Natural killer cell treated with Interleukin-12 subunit alpha and Interleukin-12 subunit beta and Interleukin-15 and Interleukin-18, amount 100 ng/mL, for 72 hours (primary cell): ENCODE results near the gene MAGEC1. TPM values are rescaled to one million over a fixed set of nuclear protein-coding genes. Genes with fewer than 3 reads are reported as not detected.
"Not testable (repeated sequence)": the region's sequence is repeated elsewhere in the genome, so short reads cannot be mapped to it uniquely, and the experiment has no call there.

Experiments
- ATAC-seq, 2 donors: fragments of 150-1000 bp; cut with Tn5 transposase in 1 of 2; sonication (Bioruptor Pico), chemical (Tn5 transposase) in 1 of 2; 2 replicates each; pipeline ENCODE4 v1.10.0; 2021
- DNase-seq: peaks from one replicate; pipeline ENCODE4 v3.0.0; 2022; ENCODE audit warnings: low spot score
- H3K27ac Mint-ChIP-seq, 2 donors: 1 replicate in 1 of 2; 2 replicates in 1 of 2; pipeline ENCODE4 v1.8.0; 2022; ENCODE audit warnings: mixed read lengths in 2 of 2, mild to moderate bottlenecking in 1 of 2, moderate library complexity in 1 of 2
- H3K27me3 Mint-ChIP-seq, 2 donors: 1 replicate in 1 of 2; 2 replicates in 1 of 2; pipeline ENCODE4 v1.8.0; 2022; ENCODE audit warnings: mixed read lengths in 2 of 2
- H3K36me3 Mint-ChIP-seq: one replicate; pipeline ENCODE4 v1.8.0; 2022; ENCODE audit warnings: mixed read lengths
- H3K4me1 Mint-ChIP-seq, 2 donors: 1 replicate in 1 of 2; 2 replicates in 1 of 2; pipeline ENCODE4 v1.8.0; 2022; ENCODE audit warnings: low read depth in 2 of 2, mixed read lengths in 2 of 2, mild to moderate bottlenecking in 1 of 2
- H3K4me3 Mint-ChIP-seq: one replicate; pipeline ENCODE4 v1.8.0; 2022; ENCODE audit warnings: mixed read lengths
- H3K9me3 Mint-ChIP-seq: 2 replicates; pipeline ENCODE4 v1.8.0; 2022; ENCODE audit warnings: mixed read lengths
- total RNA-seq, 2 donors: library from RNA; stranded (reverse); gene quantifications; one replicate each; pipeline ENCODE4 v1.2.3, GENCODE V29; 2022

The MAGEC1 gene
- total RNA-seq: not detected

GRCh38 chrX:141903400-141904155 is at the start of gene MAGEC1:
Gene MAGEC1 (plus strand): TSS chrX:141903894. CDS start chrX:141905073, 1,179 bp downstream.
- DNase-seq (no peak), ATAC-seq (no peak)
- Mint-ChIP-seq H3K27me3 (peaks cover 0 to 10% of the 10 kb centered on the region in 2 donors), H3K9me3 (no peaks in the 10 kb centered on the region), H3K27ac (no peak within 1 kb of the TSS), H3K4me3 (no peak within 1 kb of the TSS), H3K36me3 (peaks cover 5% of the 10 kb centered on the region), H3K4me1 (no peaks in the 10 kb centered on the region)

DNA sequence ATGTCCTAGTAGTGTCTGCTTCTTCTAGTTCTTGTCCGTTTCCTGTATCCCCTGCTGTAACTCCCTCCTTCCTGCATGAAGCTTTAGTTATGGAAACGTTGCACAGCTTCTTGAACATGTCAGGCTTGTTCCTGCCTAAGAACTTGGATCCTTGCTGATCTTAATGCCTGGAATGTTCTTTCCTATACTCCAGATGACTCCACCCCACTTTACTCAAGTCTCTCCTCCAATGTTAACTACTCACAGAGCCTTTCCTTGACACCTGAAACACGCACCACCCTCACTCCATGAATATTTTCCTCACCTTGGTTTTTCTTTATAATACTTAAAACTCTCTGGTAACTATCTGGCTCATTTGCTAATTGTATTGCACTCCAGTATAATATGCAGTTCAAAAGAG is 46.2 kb upstream of the MAGEC1 start:
- Mint-ChIP-seq H3K36me3 (no peaks in the 10 kb centered on the region), H3K27me3 (peaks cover 0 to 1% of the 10 kb centered on the region in 2 donors), H3K9me3 (no peaks in the 10 kb centered on the region), H3K27ac (no peak overlapping the region), H3K4me1 (no peaks in the 10 kb centered on the region), H3K4me3 (no peak overlapping the region)
- ATAC-seq: no peak
- no peak for DNase-seq

DNA sequence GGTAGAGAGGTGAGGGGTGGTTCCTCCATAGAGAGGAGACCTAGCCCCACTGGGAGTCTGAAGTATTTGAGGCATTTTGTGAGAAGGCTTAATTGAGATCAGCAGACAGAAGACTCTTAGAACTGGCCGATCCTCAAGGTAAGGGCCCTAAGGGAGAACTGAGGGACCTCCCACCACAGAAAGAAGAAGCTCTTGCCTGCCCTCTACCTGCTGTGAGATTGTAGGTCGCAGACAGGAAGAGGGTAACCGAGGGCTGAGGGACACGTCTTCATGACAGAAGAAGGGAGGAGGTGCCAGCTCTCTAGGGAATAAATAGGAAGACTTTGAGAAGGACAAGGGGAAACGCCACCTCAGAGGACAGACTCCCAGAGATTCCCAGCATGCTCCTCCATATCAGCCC is 24.1 kb upstream of the MAGEC1 start:
- Mint-ChIP-seq H3K9me3 (no peaks in the 10 kb centered on the region), H3K36me3 (no peaks in the 10 kb centered on the region), H3K27me3 (no peaks in the 10 kb centered on the region), H3K4me3 (no peak overlapping the region), H3K27ac (no peak overlapping the region), H3K4me1 (no peaks in the 10 kb centered on the region)
- ATAC-seq (no peak), DNase-seq (no peak)

GRCh38 chrX:141888811-141889210 is 14.9 kb upstream of the MAGEC1 start:
- H3K27me3 Mint-ChIP-seq, H3K4me3 Mint-ChIP-seq, H3K27ac Mint-ChIP-seq, ATAC-seq, DNase-seq, H3K36me3 Mint-ChIP-seq, H3K4me1 Mint-ChIP-seq, H3K9me3 Mint-ChIP-seq: not testable (repeated sequence)

DNA sequence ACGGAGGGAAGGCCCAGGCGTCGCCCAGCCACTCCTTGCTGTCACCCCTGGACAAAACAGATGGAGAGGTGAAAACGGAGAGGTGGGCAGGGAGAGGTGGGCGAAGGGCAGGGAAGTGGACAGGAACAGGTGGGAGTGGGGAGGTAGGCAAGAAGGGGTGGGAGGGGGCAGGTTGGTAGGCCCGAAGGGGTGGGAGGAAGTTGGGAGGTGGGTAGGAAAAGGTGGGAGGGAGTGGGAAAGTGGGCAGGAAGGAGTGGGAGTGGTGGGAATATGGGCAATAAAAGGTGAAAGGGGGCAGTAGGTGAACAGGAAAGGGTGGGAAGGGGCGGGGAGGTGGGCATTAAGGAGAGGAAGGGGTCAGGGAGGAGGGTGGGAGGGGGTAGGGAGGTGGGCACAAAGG is 9.0 kb upstream of the MAGEC1 start:
- DNase-seq: no peak
- no peaks in the 10 kb centered on the region for H3K36me3 Mint-ChIP-seq
- no peak overlapping the region for H3K27ac Mint-ChIP-seq
- no peaks in the 10 kb centered on the region for H3K9me3 Mint-ChIP-seq
- H3K4me3 Mint-ChIP-seq: no peak overlapping the region
- no peaks in the 10 kb centered on the region for H3K4me1 Mint-ChIP-seq
- ATAC-seq: no peak
- no peaks in the 10 kb centered on the region for H3K27me3 Mint-ChIP-seq

GRCh38 chrX:141897690-141898089 is 6.0 kb upstream of the MAGEC1 start:
- Mint-ChIP-seq H3K4me1 (no peaks in the 10 kb centered on the region), H3K27me3 (no peaks in the 10 kb centered on the region), H3K9me3 (no peaks in the 10 kb centered on the region), H3K36me3 (no peaks in the 10 kb centered on the region), H3K27ac (no peak overlapping the region), H3K4me3 (no peak overlapping the region)
- ATAC-seq (no peak), DNase-seq (no peak)

- H3K36me3 Mint-ChIP-seq: peaks cover under 1% of the 10 kb centered on the region
- H3K4me3 Mint-ChIP-seq: no peak overlapping the region
- no peak for ATAC-seq
- no peaks in the 10 kb centered on the region for H3K4me1 Mint-ChIP-seq
- H3K27ac Mint-ChIP-seq: no peak overlapping the region
- no peak for DNase-seq
- peaks cover 0 to 4% of the 10 kb centered on the region in 2 donors for H3K27me3 Mint-ChIP-seq
- no peaks in the 10 kb centered on the region for H3K9me3 Mint-ChIP-seq
These were observed 1.3 kb upstream of the MAGEC1 start for GRCh38 chrX:141902366-141902765.

- H3K4me1 Mint-ChIP-seq: no peaks in the 10 kb centered on the region
- ATAC-seq (no peak), DNase-seq (no peak)
- H3K27me3 Mint-ChIP-seq: peaks cover 0 to 10% of the 10 kb centered on the region in 2 donors
- H3K27ac Mint-ChIP-seq: no peak overlapping the region
- H3K9me3 Mint-ChIP-seq: no peaks in the 10 kb centered on the region
- no peak overlapping the region for H3K4me3 Mint-ChIP-seq
- peaks cover 5% of the 10 kb centered on the region for H3K36me3 Mint-ChIP-seq
These were observed 568 bp downstream of the MAGEC1 start for GRCh38 chrX:141904262-141904661.

- no peaks in the 10 kb centered on the region for H3K27me3 Mint-ChIP-seq
- H3K4me3 Mint-ChIP-seq: no peak overlapping the region
- DNase-seq (no peak), ATAC-seq (no peak)
- no peaks in the 10 kb centered on the region for H3K36me3 Mint-ChIP-seq
- H3K27ac Mint-ChIP-seq: no peak overlapping the region
- H3K9me3 Mint-ChIP-seq: no peaks in the 10 kb centered on the region
- no peaks in the 10 kb centered on the region for H3K4me1 Mint-ChIP-seq
These were observed 14.1 kb downstream of the MAGEC1 start for GRCh38 chrX:141917801-141918200.

DNA sequence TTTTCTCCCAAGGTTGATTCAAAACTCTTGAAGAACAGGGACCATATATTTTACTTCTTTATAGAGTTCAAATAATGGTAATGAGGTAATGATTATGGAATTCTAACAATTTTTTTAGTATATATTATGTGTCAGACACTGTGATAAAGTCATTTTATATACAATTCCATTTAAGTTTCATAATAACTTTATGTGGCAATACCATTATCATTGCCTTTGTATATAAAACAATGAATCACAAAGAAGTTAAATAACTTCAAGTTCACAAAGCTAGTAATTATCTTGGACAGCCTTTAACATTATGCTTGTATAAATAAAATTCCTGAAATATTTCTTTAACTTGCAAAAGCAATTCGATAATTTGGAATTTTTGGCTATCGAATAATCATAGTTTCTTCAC is 20.6 kb downstream of the MAGEC1 start:
- Mint-ChIP-seq H3K9me3 (peaks cover 3% of the 10 kb centered on the region), H3K4me1 (no peaks in the 10 kb centered on the region), H3K27ac (no peak overlapping the region), H3K36me3 (no peaks in the 10 kb centered on the region), H3K4me3 (no peak overlapping the region), H3K27me3 (peaks cover 0 to 3% of the 10 kb centered on the region in 2 donors)
- ATAC-seq: no peak
- DNase-seq: no peak

GRCh38 chrX:141928432-141928831 is 24.7 kb downstream of the MAGEC1 start:
- H3K9me3 Mint-ChIP-seq: peaks cover under 1% of the 10 kb centered on the region
- peaks cover 0 to under 1% of the 10 kb centered on the region in 2 donors for H3K27me3 Mint-ChIP-seq
- DNase-seq (no peak), ATAC-seq (no peak)
- H3K36me3 Mint-ChIP-seq: no peaks in the 10 kb centered on the region
- H3K27ac Mint-ChIP-seq: no peak overlapping the region
- no peaks in the 10 kb centered on the region for H3K4me1 Mint-ChIP-seq
- H3K4me3 Mint-ChIP-seq: no peak overlapping the region

- H3K27me3 Mint-ChIP-seq: no peaks in the 10 kb centered on the region
- DNase-seq (no peak), ATAC-seq (no peak)
- H3K4me3 Mint-ChIP-seq: no peak overlapping the region
- H3K4me1 Mint-ChIP-seq: no peaks in the 10 kb centered on the region
- H3K27ac Mint-ChIP-seq: no peak overlapping the region
- H3K36me3 Mint-ChIP-seq: no peaks in the 10 kb centered on the region
- H3K9me3 Mint-ChIP-seq: no peaks in the 10 kb centered on the region
These were observed 30.5 kb downstream of the MAGEC1 start for GRCh38 chrX:141934059-141934641.

GRCh38 chrX:141935645-141936044 is 32.0 kb downstream of the MAGEC1 start:
- Mint-ChIP-seq H3K27ac (no peak overlapping the region), H3K27me3 (no peaks in the 10 kb centered on the region), H3K36me3 (no peaks in the 10 kb centered on the region), H3K4me3 (no peak overlapping the region), H3K9me3 (no peaks in the 10 kb centered on the region), H3K4me1 (no peaks in the 10 kb centered on the region)
- DNase-seq: no peak
- no peak for ATAC-seq

GRCh38 chrX:141936080-141936479 is 32.4 kb downstream of the MAGEC1 start:
- Mint-ChIP-seq H3K4me1 (no peaks in the 10 kb centered on the region), H3K27ac (no peak overlapping the region), H3K36me3 (no peaks in the 10 kb centered on the region), H3K27me3 (no peaks in the 10 kb centered on the region), H3K4me3 (no peak overlapping the region), H3K9me3 (no peaks in the 10 kb centered on the region)
- DNase-seq: no peak
- ATAC-seq: no peak
